ENCODE measurements around the gene F5. TPM values are rescaled to one million over a fixed set of nuclear protein-coding genes. Genes with fewer than 3 reads are reported as not detected.

F5 gene
- total and polyA plus RNA-seq, 2 donors (not counting 1 experiment from before 2014, with no cell fraction given): 0.01 to 0.27 TPM

DNA sequence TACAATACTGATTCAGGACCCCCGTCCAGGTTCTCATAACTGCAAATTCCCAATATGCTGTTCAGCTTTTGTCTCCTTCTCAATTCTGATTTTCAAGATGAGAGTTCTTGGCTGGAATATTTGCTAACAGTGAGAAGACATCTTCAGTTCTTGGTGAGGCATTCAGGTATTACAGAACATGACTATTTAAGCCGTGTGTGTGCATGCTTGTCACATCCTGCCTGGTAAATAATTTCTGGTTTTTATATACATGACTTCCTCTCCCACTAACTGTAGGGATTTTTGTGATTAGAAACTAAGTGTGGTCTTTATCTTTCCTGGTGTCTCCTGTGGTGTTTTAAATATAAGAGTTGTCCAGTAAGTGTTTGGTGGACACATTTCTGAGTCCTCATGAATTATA lies 90.4 kb downstream of the F5 start:
- no peak overlapping the region for H2AFZ ChIP-seq (ENCODE audit: insufficient read depth, low read depth, low read length, poor library complexity, severe bottlenecking)
- intact Hi-C loops (cut with micrococcal nuclease): no loop called here
- POLR2A ChIA-PET: no interaction called here
- H3K27me3 Mint-ChIP-seq: peaks cover 41% of the 10 kb centered on the region
- no peak overlapping the region for H3K4me3 Mint-ChIP-seq
- DNase-seq (no peak), ATAC-seq (ENCODE audit: low read depth) (no peak)
- H3K27me3 ChIP-seq (replicated peaks in 1 of 4; ENCODE audit: control extremely low read depth in 1 of 4, control insufficient read depth in 3 of 4, insufficient read depth in 4 of 4, low read length in 3 of 4): peaks cover 0 to 4% (median 0%) of the 10 kb centered on the region in 4 experiments
- H4K20me1 ChIP-seq (ENCODE audit: control insufficient read depth, insufficient read depth, low read length, poor library complexity, severe bottlenecking): no peaks in the 10 kb centered on the region
- H3K36me3 ChIP-seq (replicated peaks in 1 of 2; ENCODE audit: control extremely low read depth in 1 of 2, control insufficient read depth in 1 of 2, extremely low read depth in 1 of 2, insufficient read depth in 2 of 2, low read length in 1 of 2): no peaks in the 10 kb centered on the region
- H3K27ac ChIP-seq (ENCODE audit: low read length in 2 of 2): no peak overlapping the region
- no peak overlapping the region for H3K4me2 ChIP-seq (replicated peaks; ENCODE audit: low read depth, low read length, poor library complexity, severe bottlenecking)
- no peaks in the 10 kb centered on the region for H3K9me3 Mint-ChIP-seq (ENCODE audit: insufficient read depth)
- TF ChIP-seq, protein P1, sequence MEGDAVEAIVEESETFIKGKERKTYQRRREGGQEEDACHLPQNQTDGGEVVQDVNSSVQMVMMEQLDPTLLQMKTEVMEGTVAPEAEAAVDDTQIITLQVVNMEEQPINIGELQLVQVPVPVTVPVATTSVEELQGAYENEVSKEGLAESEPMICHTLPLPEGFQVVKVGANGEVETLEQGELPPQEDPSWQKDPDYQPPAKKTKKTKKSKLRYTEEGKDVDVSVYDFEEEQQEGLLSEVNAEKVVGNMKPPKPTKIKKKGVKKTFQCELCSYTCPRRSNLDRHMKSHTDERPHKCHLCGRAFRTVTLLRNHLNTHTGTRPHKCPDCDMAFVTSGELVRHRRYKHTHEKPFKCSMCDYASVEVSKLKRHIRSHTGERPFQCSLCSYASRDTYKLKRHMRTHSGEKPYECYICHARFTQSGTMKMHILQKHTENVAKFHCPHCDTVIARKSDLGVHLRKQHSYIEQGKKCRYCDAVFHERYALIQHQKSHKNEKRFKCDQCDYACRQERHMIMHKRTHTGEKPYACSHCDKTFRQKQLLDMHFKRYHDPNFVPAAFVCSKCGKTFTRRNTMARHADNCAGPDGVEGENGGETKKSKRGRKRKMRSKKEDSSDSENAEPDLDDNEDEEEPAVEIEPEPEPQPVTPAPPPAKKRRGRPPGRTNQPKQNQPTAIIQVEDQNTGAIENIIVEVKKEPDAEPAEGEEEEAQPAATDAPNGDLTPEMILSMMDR (IDR thresholded peaks at IDR 0.05): no peak
- TF ChIP-seq EZH2 (IDR thresholded peaks at IDR 0.05; ENCODE audit: borderline replicate concordance, insufficient read depth, low read depth, low read length, poor library complexity, severe bottlenecking): no peak
- no peak overlapping the region for H3K27ac Mint-ChIP-seq
- H3K79me2 ChIP-seq (ENCODE audit: control insufficient read depth, insufficient read depth, low read length): no peaks in the 10 kb centered on the region
- H3K9me3 ChIP-seq (ENCODE audit: control extremely low read depth in 1 of 3, control insufficient read depth in 2 of 3, insufficient read depth in 1 of 3, low read length in 2 of 3): no peaks in the 10 kb centered on the region
- no peaks in the 10 kb centered on the region for H3K4me1 Mint-ChIP-seq
- no CpG with 5 or more reads among the region's 2 CpGs for WGBS (ENCODE audit: insufficient coverage)
- no peak overlapping the region for H3K9ac ChIP-seq (ENCODE audit: low read length)
- H3K4me1 ChIP-seq (ENCODE audit: control insufficient read depth in 2 of 2, insufficient read depth in 2 of 2, low read length in 2 of 2): no peaks in the 10 kb centered on the region
- no peak overlapping the region for H3K4me3 ChIP-seq (ENCODE audit: control extremely low read depth in 1 of 5, extremely low read depth in 1 of 5, insufficient read depth in 1 of 5, low read depth in 2 of 5, low read length in 4 of 5)
- CTCF ChIA-PET: interaction anchor here (1.5 kb wide), 1 partner anchor 22 kb away, joined by 4 read pairs; no protein-coding TSS in a partner anchor

DNA sequence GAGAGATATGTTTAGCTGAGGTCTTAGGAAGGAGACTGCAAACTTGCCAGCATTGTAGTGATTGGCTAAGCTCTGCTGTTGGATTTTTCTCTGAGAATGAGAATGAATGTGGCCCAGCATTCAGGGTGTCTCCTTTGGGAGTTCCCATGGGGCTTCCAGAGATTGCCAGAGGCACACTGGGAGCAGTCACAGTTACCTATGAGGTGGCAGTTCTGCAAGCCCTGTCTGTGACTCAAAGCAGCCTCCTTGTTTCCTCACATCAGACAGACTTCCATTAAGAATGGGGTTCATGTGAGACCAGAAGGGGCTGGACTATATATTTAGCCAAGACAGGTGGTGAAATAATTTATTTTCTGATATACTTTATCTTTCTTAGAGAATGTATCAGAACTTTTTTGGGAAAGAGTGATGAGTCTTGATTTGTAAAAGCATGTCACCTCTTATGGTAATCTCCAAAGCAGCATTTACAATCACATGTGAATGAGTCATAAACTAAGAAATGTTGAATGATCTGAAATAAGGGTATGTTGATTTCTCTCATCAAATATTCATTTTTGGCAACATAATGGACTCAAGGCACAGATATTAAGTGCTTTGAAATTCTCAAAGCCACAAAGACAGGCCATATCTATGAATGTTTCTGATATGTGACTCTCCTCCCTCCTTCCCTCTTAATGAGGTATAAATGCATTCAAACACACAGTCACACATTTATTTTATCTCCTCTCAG lies 91.1 kb downstream of the F5 start:
- no peak overlapping the region for H2AFZ ChIP-seq (ENCODE audit: insufficient read depth, low read depth, low read length, poor library complexity, severe bottlenecking)
- H3K27ac ChIP-seq (ENCODE audit: low read length in 2 of 2): no peak overlapping the region
- DNase-seq: no peak
- no peaks in the 10 kb centered on the region for H3K9me3 ChIP-seq (ENCODE audit: control extremely low read depth in 1 of 3, control insufficient read depth in 2 of 3, insufficient read depth in 1 of 3, low read length in 2 of 3)
- Mint-ChIP-seq H3K9me3 (ENCODE audit: insufficient read depth) (no peaks in the 10 kb centered on the region), H3K27me3 (peaks cover 36% of the 10 kb centered on the region), H3K4me1 (no peaks in the 10 kb centered on the region), H3K27ac (no peak overlapping the region), H3K4me3 (no peak overlapping the region)
- H3K79me2 ChIP-seq (ENCODE audit: control insufficient read depth, insufficient read depth, low read length): no peaks in the 10 kb centered on the region
- H4K20me1 ChIP-seq (ENCODE audit: control insufficient read depth, insufficient read depth, low read length, poor library complexity, severe bottlenecking): no peaks in the 10 kb centered on the region
- no peak for ATAC-seq (ENCODE audit: low read depth)
- peaks cover 0 to 4% (median 0%) of the 10 kb centered on the region in 4 experiments for H3K27me3 ChIP-seq (replicated peaks in 1 of 4; ENCODE audit: control extremely low read depth in 1 of 4, control insufficient read depth in 3 of 4, insufficient read depth in 4 of 4, low read length in 3 of 4)
- intact Hi-C loops (cut with micrococcal nuclease): no loop called here
- TF ChIP-seq EZH2 (IDR thresholded peaks at IDR 0.05; ENCODE audit: borderline replicate concordance, insufficient read depth, low read depth, low read length, poor library complexity, severe bottlenecking): no peak
- TF ChIP-seq, protein P1 (IDR thresholded peaks at IDR 0.05): no peak
- no peaks in the 10 kb centered on the region for H3K36me3 ChIP-seq (replicated peaks in 1 of 2; ENCODE audit: control extremely low read depth in 1 of 2, control insufficient read depth in 1 of 2, extremely low read depth in 1 of 2, insufficient read depth in 2 of 2, low read length in 1 of 2)
- no peaks in the 10 kb centered on the region for H3K4me1 ChIP-seq (ENCODE audit: control insufficient read depth in 2 of 2, insufficient read depth in 2 of 2, low read length in 2 of 2)
- H3K4me3 ChIP-seq (ENCODE audit: control extremely low read depth in 1 of 5, extremely low read depth in 1 of 5, insufficient read depth in 1 of 5, low read depth in 2 of 5, low read length in 4 of 5): no peak overlapping the region
- H3K9ac ChIP-seq (ENCODE audit: low read length): no peak overlapping the region
- ChIA-PET POLR2A (no interaction called here), CTCF (no interaction called here)
- H3K4me2 ChIP-seq (replicated peaks; ENCODE audit: low read depth, low read length, poor library complexity, severe bottlenecking): no peak overlapping the region
